ENCODE results near the gene AHCYL1. TPM values are rescaled to one million over a fixed set of nuclear protein-coding genes. Genes with fewer than 3 reads are reported as not detected.

The AHCYL1 gene
- total RNA-seq, 1 donor from 2014 or later = 60.5 TPM

DNA sequence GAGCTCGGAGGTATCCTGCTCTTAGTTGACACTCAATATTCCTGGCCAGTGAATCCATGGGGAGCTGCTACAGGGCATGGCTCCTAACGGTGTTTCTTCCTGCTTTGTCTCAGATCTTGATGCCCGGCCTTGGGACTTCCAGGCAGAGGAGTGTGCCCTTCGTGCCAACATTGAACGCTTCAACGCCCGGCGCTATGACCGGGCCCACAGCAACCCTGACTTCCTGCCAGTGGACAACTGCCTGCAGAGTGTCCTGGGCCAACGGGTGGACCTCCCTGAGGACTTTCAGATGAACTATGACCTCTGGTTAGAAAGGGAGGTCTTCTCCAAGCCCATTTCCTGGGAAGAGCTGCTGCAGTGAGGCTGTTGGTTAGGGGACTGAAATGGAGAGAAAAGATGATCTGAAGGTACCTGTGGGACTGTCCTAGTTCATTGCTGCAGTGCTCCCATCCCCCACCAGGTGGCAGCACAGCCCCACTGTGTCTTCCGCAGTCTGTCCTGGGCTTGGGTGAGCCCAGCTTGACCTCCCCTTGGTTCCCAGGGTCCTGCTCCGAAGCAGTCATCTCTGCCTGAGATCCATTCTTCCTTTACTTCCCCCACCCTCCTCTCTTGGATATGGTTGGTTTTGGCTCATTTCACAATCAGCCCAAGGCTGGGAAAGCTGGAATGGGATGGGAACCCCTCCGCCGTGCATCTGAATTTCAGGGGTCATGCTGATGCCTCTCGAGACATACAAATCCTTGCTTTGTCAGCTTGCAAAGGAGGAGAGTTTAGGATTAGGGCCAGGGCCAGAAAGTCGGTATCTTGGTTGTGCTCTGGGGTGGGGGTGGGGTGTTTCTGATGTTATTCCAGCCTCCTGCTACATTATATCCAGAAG lies 69.2 kb downstream of the AHCYL1 start:
- Mint-ChIP-seq H3K4me3 (ENCODE audit: unreplicated experiment) (peak overlapping the region; percentile 65), H3K4me1 (ENCODE audit: low read depth, unreplicated experiment) (peaks cover 52% of the 10 kb centered on the region), H3K36me3 (ENCODE audit: low read depth, unreplicated experiment) (peaks cover 26% of the 10 kb centered on the region), H3K27ac (ENCODE audit: unreplicated experiment) (peak overlapping the region; percentile 54), H3K27me3 (ENCODE audit: low read depth, unreplicated experiment) (no peaks in the 10 kb centered on the region), H3K9me3 (ENCODE audit: unreplicated experiment) (no peaks in the 10 kb centered on the region)
- H3K9ac ChIP-seq (ENCODE audit: low read length) = no peak overlapping the region
- peaks cover 23% of the 10 kb centered on the region for H3K4me1 ChIP-seq (ENCODE audit: insufficient read depth, low read length)
- TF ChIP-seq, protein P1, sequence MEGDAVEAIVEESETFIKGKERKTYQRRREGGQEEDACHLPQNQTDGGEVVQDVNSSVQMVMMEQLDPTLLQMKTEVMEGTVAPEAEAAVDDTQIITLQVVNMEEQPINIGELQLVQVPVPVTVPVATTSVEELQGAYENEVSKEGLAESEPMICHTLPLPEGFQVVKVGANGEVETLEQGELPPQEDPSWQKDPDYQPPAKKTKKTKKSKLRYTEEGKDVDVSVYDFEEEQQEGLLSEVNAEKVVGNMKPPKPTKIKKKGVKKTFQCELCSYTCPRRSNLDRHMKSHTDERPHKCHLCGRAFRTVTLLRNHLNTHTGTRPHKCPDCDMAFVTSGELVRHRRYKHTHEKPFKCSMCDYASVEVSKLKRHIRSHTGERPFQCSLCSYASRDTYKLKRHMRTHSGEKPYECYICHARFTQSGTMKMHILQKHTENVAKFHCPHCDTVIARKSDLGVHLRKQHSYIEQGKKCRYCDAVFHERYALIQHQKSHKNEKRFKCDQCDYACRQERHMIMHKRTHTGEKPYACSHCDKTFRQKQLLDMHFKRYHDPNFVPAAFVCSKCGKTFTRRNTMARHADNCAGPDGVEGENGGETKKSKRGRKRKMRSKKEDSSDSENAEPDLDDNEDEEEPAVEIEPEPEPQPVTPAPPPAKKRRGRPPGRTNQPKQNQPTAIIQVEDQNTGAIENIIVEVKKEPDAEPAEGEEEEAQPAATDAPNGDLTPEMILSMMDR (IDR thresholded peaks at IDR 0.05; ENCODE audit: insufficient read depth, low read depth, low read length) = peak; percentile 88
- no peak for TF ChIP-seq EZH2 (IDR thresholded peaks at IDR 0.05; ENCODE audit: insufficient read depth, low read length)
- no peak for FAIRE-seq
- H3K4me3 ChIP-seq (ENCODE audit: insufficient read depth, low read depth, low read length) = no peak overlapping the region
- H2AFZ ChIP-seq (ENCODE audit: low read depth, low read length) = no peak overlapping the region
- H3K79me2 ChIP-seq (ENCODE audit: insufficient read depth, low read length) = no peaks in the 10 kb centered on the region
- H3K27me3 ChIP-seq (ENCODE audit: insufficient read depth, low read length) = no peaks in the 10 kb centered on the region
- DNase-seq (ENCODE audit: low read depth) = no peak
- H3K27ac ChIP-seq (ENCODE audit: low read depth, low read length) = no peak overlapping the region
- H3K4me2 ChIP-seq (ENCODE audit: low read length) = no peak overlapping the region
- H3K9me3 ChIP-seq (ENCODE audit: insufficient read depth, low read depth, low read length) = no peaks in the 10 kb centered on the region
- H4K20me1 ChIP-seq (ENCODE audit: insufficient read depth, low read length) = peaks cover 57% of the 10 kb centered on the region
- H3K36me3 ChIP-seq (ENCODE audit: insufficient read depth, low read length) = peaks cover 42% of the 10 kb centered on the region

DNA sequence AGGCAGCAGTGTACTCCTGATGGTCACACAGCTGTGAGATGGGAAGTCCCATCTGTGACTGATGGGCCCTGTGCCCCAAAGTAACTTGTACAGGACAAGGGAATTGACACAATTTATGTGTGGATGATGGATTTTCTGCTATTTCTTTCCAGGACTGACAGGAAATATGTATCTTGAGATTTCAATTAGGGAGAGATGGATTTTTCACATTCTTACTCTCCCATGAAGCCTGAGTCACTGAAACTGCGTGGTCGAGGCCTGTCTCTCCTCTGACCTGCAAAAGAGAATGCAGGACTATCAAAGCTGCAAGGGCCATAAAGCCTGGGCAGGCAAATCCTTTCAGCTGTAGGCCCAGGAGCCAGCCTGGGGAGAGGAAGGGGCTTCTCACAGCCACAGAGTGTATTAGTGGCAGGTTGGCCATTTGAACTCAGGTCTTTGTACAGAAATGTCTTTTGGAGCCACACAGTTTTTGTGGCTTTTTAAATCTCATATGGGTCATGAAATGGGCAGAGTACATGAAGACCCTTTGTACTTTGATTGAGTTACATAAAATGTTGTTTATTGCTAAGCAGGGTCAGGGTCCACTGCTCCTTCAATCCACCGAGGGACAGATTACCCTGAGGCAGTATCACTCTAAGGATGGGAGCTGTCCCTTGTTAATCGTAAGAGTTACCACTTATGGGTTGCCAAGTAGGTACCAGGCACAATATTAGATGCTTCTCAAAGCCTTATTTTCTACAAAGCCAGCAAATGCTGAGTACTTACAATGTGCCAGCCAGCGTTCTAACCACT lies 71.1 kb downstream of the AHCYL1 start:
- Mint-ChIP-seq H3K27ac (ENCODE audit: unreplicated experiment) (peak overlapping the region; percentile 78), H3K4me1 (ENCODE audit: low read depth, unreplicated experiment) (peaks cover 58% of the 10 kb centered on the region), H3K27me3 (ENCODE audit: low read depth, unreplicated experiment) (no peaks in the 10 kb centered on the region), H3K9me3 (ENCODE audit: unreplicated experiment) (no peaks in the 10 kb centered on the region), H3K36me3 (ENCODE audit: low read depth, unreplicated experiment) (peaks cover 28% of the 10 kb centered on the region), H3K4me3 (ENCODE audit: unreplicated experiment) (peak overlapping the region; percentile 57)
- H3K27me3 ChIP-seq (ENCODE audit: insufficient read depth, low read length) = no peaks in the 10 kb centered on the region
- H3K9me3 ChIP-seq (ENCODE audit: insufficient read depth, low read depth, low read length) = no peaks in the 10 kb centered on the region
- peaks cover 39% of the 10 kb centered on the region for H3K36me3 ChIP-seq (ENCODE audit: insufficient read depth, low read length)
- H2AFZ ChIP-seq (ENCODE audit: low read depth, low read length) = no peak overlapping the region
- DNase-seq (ENCODE audit: low read depth) (peak; percentile 46), FAIRE-seq (no peak)
- H3K9ac ChIP-seq (ENCODE audit: low read length) = peak overlapping the region; percentile 19
- TF ChIP-seq, protein P1 (IDR thresholded peaks at IDR 0.05; ENCODE audit: insufficient read depth, low read depth, low read length) = no peak
- no peak for TF ChIP-seq EZH2 (IDR thresholded peaks at IDR 0.05; ENCODE audit: insufficient read depth, low read length)
- H3K79me2 ChIP-seq (ENCODE audit: insufficient read depth, low read length) = no peaks in the 10 kb centered on the region
- H3K27ac ChIP-seq (ENCODE audit: low read depth, low read length) = no peak overlapping the region
- no peak overlapping the region for H3K4me3 ChIP-seq (ENCODE audit: insufficient read depth, low read depth, low read length)
- peaks cover 28% of the 10 kb centered on the region for H3K4me1 ChIP-seq (ENCODE audit: insufficient read depth, low read length)
- H3K4me2 ChIP-seq (ENCODE audit: low read length) = peak overlapping the region; percentile 38
- peaks cover 74% of the 10 kb centered on the region for H4K20me1 ChIP-seq (ENCODE audit: insufficient read depth, low read length)

Data from astrocyte (in vitro differentiated cells and primary cell).